GM19238 (cell line): Measurements from ENCODE around the gene TUSC7.

Experiments
- DNase-seq: peaks from one replicate; pipeline ENCODE4 v3.0.0; 2011; ENCODE audit warnings: low spot score; ENCODE audit not compliant: insufficient read length

The TUSC7 gene

GRCh38 chr3:116709479-116709878, at the start of gene TUSC7:
TUSC7 (plus strand) TSS chr3:116709779.
- no peak for DNase-seq

- no peak for DNase-seq
Measured at GRCh38 chr3:116661196-116661595, 48.4 kb upstream of the TUSC7 start.

GRCh38 chr3:116663161-116664110, 46.1 kb upstream of the TUSC7 start:
- no peak for DNase-seq

- DNase-seq: no peak
Measured at GRCh38 chr3:116667324-116667723, 42.3 kb upstream of the TUSC7 start.

GRCh38 chr3:116667791-116668190, 41.8 kb upstream of the TUSC7 start:
- no peak for DNase-seq

- no peak for DNase-seq
Measured at GRCh38 chr3:116669576-116669975, 40.0 kb upstream of the TUSC7 start.

- no peak for DNase-seq
Measured at GRCh38 chr3:116671151-116671550, 38.4 kb upstream of the TUSC7 start.

GRCh38 chr3:116678853-116679252, 30.7 kb upstream of the TUSC7 start:
- DNase-seq: no peak

GRCh38 chr3:116691041-116691440, 18.5 kb upstream of the TUSC7 start:
- DNase-seq: no peak

GRCh38 chr3:116701070-116701469, 8.5 kb upstream of the TUSC7 start:
- no peak for DNase-seq

GRCh38 chr3:116702334-116702733, 7.2 kb upstream of the TUSC7 start:
- no peak for DNase-seq

- DNase-seq: no peak
Measured at GRCh38 chr3:116707531-116707930, 2.0 kb upstream of the TUSC7 start.

GRCh38 chr3:116716490-116716889, 6.9 kb downstream of the TUSC7 start:
- no peak for DNase-seq

- DNase-seq: no peak
Measured at GRCh38 chr3:116717566-116717965, 8.0 kb downstream of the TUSC7 start.

GRCh38 chr3:116728454-116728853, 18.9 kb downstream of the TUSC7 start:
- no peak for DNase-seq

GRCh38 chr3:116734243-116734642, 24.7 kb downstream of the TUSC7 start:
- no peak for DNase-seq

- no peak for DNase-seq
Measured at GRCh38 chr3:116739678-116740077, 30.1 kb downstream of the TUSC7 start.

- DNase-seq: no peak
Measured at GRCh38 chr3:116740293-116740692, 30.7 kb downstream of the TUSC7 start.

- DNase-seq: no peak
Measured at GRCh38 chr3:116741467-116741866, 31.9 kb downstream of the TUSC7 start.

GRCh38 chr3:116743062-116743461, 33.5 kb downstream of the TUSC7 start:
- no peak for DNase-seq

- no peak for DNase-seq
Measured at GRCh38 chr3:116749388-116749787, 39.8 kb downstream of the TUSC7 start.

- no peak for DNase-seq
Measured at GRCh38 chr3:116757315-116757714, 47.7 kb downstream of the TUSC7 start.

GRCh38 chr3:116759316-116759715, 49.7 kb downstream of the TUSC7 start:
- DNase-seq: no peak
